GM21367 (cell line): ENCODE measurements around the gene SPATA6L.

Source experiments
- ATAC-seq: cut with Tn5 transposase; IDR thresholded peaks from one replicate; pipeline ENCODE4 v1.9.1; 2021; ENCODE audit not compliant: unreplicated experiment

The SPATA6L gene

GRCh38 chr9:4666042-4666699, at the start of gene SPATA6L:
TSS of gene SPATA6L (minus strand) at chr9:4666480. CDS start at chr9:4666250, 230 bp downstream.
- no peak for ATAC-seq

GRCh38 chr9:4714266-4715016, 48.2 kb upstream of the SPATA6L start:
- ATAC-seq, result no peak

GRCh38 chr9:4713849-4714248, 47.6 kb upstream of the SPATA6L start:
- ATAC-seq, result no peak

GRCh38 chr9:4709380-4709779, 43.1 kb upstream of the SPATA6L start:
- no peak for ATAC-seq

- ATAC-seq, result no peak
Measured at GRCh38 chr9:4706971-4707622, 40.8 kb upstream of the SPATA6L start.

GRCh38 chr9:4706021-4706420, 39.7 kb upstream of the SPATA6L start:
- ATAC-seq, result no peak

GRCh38 chr9:4704129-4704528, 37.8 kb upstream of the SPATA6L start:
- no peak for ATAC-seq

- no peak for ATAC-seq
Measured at GRCh38 chr9:4701526-4701925, 35.2 kb upstream of the SPATA6L start.

GRCh38 chr9:4700932-4701331, 34.7 kb upstream of the SPATA6L start:
- ATAC-seq, result no peak

GRCh38 chr9:4700091-4700490, 33.8 kb upstream of the SPATA6L start:
- no peak for ATAC-seq

- ATAC-seq, result no peak
Measured at GRCh38 chr9:4691795-4692194, 25.5 kb upstream of the SPATA6L start.

- peak; percentile 35 for ATAC-seq
Measured at GRCh38 chr9:4690144-4690543, 23.9 kb upstream of the SPATA6L start.

GRCh38 chr9:4689687-4690104, 23.4 kb upstream of the SPATA6L start:
- ATAC-seq, result peak; percentile 47

- no peak for ATAC-seq
Measured at GRCh38 chr9:4689021-4689420, 22.7 kb upstream of the SPATA6L start.

GRCh38 chr9:4686584-4686983, 20.3 kb upstream of the SPATA6L start:
- ATAC-seq, result no peak

GRCh38 chr9:4686112-4686511, 19.8 kb upstream of the SPATA6L start:
- ATAC-seq, result no peak

GRCh38 chr9:4684820-4685219, 18.5 kb upstream of the SPATA6L start:
- ATAC-seq, result no peak

GRCh38 chr9:4680750-4681149, 14.5 kb upstream of the SPATA6L start:
- ATAC-seq, result no peak

- ATAC-seq, result no peak
Measured at GRCh38 chr9:4680173-4680525, 13.9 kb upstream of the SPATA6L start.

GRCh38 chr9:4679268-4680172, 13.2 kb upstream of the SPATA6L start, which contains the start of gene CDC37L1:
TSS of gene CDC37L1 (plus strand) at chr9:4679569. CDS start at chr9:4679768, 199 bp downstream.
- peak; percentile 93 for ATAC-seq

GRCh38 chr9:4678679-4679267, 12.5 kb upstream of the SPATA6L start:
- no peak for ATAC-seq
